Neural crest cell (in vitro differentiated cells): ENCODE measurements around the gene RORC. TPM values are rescaled to one million over a fixed set of nuclear protein-coding genes. Genes with fewer than 3 reads are reported as not detected.

Experiments
- DNase-seq: peaks from one replicate; pipeline ENCODE4 v3.0.0; 2021; ENCODE audit warnings: low read depth, mixed read lengths, low spot score
- H3K27ac Mint-ChIP-seq: one replicate; pipeline ENCODE4 v1.8.0; 2021; ENCODE audit warnings: mild to moderate bottlenecking, mixed read lengths; ENCODE audit not compliant: unreplicated experiment
- H3K27me3 Mint-ChIP-seq: 2 replicates; pipeline ENCODE4 v1.8.0; 2021; ENCODE audit warnings: low read depth, mild to moderate bottlenecking, mixed read lengths
- H3K36me3 Mint-ChIP-seq: 2 replicates; pipeline ENCODE4 v1.8.0; 2021; ENCODE audit warnings: low read depth, mild to moderate bottlenecking, mixed read lengths
- H3K4me1 Mint-ChIP-seq: 2 replicates; pipeline ENCODE4 v1.8.0; 2021; ENCODE audit warnings: mixed read lengths
- H3K4me3 Mint-ChIP-seq: one replicate; pipeline ENCODE4 v1.8.0; 2021; ENCODE audit warnings: mild to moderate bottlenecking, mixed read lengths
- H3K9me3 Mint-ChIP-seq: 2 replicates; pipeline ENCODE4 v1.8.0; 2021; ENCODE audit warnings: mixed read lengths
- total RNA-seq: library from RNA; stranded (reverse); gene quantifications from 2 replicates; pipeline ENCODE4 v1.2.1, GENCODE V29; 2021
- TF ChIP-seq, protein P1 (sequence below): fragments of 200-600 bp; sonication (generic); conservative IDR thresholded peaks from 2 replicates; pipeline ENCODE4 v1.5.0; 2021; ENCODE audit warnings: antibody characterized with exemption, mild to moderate bottlenecking

The RORC gene
- total RNA-seq, 1 donor from 2014 or later, result 0.12 TPM

DNA sequence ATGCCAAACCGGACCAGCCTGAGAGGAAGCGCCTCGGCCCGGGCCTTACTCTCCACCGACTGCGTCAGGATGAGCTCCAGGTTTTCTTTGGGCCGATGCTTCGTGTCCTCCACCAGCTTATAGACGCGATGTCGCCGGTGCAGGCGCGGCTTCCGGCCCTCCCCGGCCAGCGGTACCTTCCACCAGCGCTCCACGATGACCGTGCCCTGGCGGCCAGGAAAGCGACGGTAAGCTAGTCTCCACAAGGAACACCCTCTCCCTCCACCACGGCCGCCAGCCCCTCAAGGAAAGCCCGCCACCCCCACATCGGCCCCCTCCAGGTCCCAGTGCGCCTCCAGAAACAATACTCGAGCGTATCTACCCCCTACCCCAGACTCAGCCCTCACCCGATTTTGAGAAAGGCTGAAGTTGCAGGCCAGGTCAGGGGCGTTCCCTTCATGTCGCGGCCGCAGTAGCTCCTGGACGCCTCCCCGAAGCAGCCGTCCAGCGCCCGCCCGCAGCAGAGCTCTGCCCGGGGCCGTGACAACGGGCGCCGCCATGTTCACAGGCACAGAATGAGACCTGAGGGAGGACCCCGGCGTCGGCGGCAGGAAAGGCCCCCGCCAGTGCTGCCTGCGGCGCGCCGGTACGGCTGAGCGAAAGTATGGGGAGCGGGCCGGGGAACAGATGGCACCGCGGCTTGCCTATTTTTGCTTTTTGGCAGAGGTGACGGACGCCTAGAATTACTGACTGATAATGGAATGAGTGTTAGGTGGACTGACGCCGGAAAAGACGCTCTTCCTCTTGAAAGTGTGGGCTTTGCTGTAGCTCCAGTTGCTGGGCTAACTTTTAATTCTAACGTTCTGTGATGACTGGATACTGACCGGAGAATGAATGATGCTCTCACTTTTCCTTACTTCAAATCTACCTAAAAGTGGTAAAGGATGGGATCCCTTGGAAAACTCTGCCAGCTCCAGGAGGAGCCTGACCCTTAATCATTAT, 68.4 kb downstream of the RORC start, which contains the start of gene MRPL9:
Gene MRPL9 (minus strand): TSS at position 556 of the 981 bp plus-strand sequence. CDS start 17 bp downstream, at position 539.
- peak within 1 kb of the TSS; percentile 88 for H3K4me3 Mint-ChIP-seq
- H3K36me3 Mint-ChIP-seq, result peaks cover 12% of the 10 kb centered on the region
- no peaks in the 10 kb centered on the region for H3K27me3 Mint-ChIP-seq
- H3K4me1 Mint-ChIP-seq, result peaks cover 20% of the 10 kb centered on the region
- H3K9me3 Mint-ChIP-seq, result no peaks in the 10 kb centered on the region
- DNase-seq, result peak; percentile 77
- peak within 1 kb of the TSS; percentile 83 for H3K27ac Mint-ChIP-seq
- TF ChIP-seq, protein P1, sequence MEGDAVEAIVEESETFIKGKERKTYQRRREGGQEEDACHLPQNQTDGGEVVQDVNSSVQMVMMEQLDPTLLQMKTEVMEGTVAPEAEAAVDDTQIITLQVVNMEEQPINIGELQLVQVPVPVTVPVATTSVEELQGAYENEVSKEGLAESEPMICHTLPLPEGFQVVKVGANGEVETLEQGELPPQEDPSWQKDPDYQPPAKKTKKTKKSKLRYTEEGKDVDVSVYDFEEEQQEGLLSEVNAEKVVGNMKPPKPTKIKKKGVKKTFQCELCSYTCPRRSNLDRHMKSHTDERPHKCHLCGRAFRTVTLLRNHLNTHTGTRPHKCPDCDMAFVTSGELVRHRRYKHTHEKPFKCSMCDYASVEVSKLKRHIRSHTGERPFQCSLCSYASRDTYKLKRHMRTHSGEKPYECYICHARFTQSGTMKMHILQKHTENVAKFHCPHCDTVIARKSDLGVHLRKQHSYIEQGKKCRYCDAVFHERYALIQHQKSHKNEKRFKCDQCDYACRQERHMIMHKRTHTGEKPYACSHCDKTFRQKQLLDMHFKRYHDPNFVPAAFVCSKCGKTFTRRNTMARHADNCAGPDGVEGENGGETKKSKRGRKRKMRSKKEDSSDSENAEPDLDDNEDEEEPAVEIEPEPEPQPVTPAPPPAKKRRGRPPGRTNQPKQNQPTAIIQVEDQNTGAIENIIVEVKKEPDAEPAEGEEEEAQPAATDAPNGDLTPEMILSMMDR, result peak; percentile 29

DNA sequence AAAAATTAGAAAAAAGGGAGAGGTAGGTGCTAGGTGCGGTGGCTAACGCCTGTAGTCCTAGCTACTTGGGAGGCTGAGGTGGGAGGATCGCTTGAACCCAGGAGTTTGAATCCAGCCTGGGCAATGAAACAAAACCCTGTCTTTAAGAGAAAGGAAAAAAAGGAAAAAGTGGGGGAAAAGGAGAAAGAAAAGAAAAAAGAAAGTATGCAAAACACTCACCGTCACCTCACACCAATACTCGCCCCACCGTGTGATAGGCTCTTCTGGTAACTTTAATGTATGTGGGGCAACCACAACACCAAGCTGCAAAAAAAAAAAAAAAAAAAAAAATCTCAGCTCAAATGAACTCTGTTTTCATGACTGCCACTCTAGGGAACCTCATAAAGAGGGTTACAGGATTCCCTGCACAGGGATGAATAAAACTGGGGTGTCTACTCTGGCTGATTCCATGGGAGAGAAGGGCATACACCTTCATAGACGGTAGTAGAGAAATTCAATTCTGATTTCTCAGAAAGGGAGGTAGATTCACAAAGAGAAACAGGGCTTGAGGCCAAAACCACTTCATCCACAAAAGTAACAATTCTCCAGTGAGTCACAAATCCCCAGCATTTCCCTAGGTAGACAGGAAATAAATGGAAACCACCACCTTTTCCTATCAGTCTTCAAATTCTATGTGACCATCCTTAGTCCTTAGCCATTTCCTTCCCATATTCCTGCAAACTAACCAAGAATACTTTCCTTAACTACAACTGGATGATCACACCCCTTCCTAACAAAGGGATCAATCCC, 70.8 kb downstream of the RORC start:
- no peak overlapping the region for H3K27ac Mint-ChIP-seq
- no peaks in the 10 kb centered on the region for H3K27me3 Mint-ChIP-seq
- peak overlapping the region; percentile 87 for H3K4me3 Mint-ChIP-seq
- H3K9me3 Mint-ChIP-seq, result no peaks in the 10 kb centered on the region
- DNase-seq, result no peak
- TF ChIP-seq, protein P1, result no peak
- peaks cover 20% of the 10 kb centered on the region for H3K4me1 Mint-ChIP-seq
- H3K36me3 Mint-ChIP-seq, result peaks cover 15% of the 10 kb centered on the region

DNA sequence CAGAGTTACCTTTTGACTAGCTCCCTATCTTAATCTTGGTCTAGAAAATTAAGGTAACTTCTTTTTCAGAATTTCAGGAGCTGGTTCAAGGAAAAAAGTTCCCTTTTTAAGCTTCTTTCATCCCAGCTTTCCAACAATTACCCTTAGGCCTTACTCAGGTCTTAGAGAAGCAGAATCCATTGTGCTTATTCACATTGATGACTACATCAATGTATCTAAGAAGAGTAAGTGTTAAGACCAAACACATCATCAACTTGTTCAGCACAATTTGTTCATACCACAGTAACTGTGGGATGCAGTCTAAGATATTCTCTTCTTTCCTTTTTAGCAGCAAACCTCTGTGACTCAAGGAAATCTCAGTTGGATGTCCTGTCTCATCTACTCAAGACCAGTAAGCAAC, 72.4 kb downstream of the RORC start:
- no peak for DNase-seq
- Mint-ChIP-seq H3K4me1 (peaks cover 17% of the 10 kb centered on the region), H3K9me3 (no peaks in the 10 kb centered on the region), H3K27me3 (no peaks in the 10 kb centered on the region), H3K27ac (no peak overlapping the region), H3K36me3 (peaks cover 15% of the 10 kb centered on the region), H3K4me3 (no peak overlapping the region)
- TF ChIP-seq, protein P1, result no peak

DNA sequence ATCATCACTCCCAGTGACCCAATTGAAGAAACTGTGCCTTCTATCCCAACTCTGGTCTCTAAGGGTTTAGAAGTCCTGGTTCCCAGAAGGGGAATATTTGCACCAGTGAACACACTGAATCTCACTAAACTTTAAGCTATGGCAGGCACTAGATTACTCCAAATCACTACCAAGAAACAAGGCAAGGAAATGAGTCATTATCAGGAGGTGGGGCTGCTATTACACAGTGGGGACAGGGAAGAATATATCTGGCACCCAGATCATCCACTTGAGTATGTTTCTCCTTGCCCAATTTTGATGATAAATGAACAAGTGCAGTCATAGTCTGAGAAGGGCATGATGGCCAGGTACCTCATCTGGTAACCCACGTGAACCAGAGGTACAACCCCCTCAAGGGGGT, 75.3 kb downstream of the RORC start:
- Mint-ChIP-seq H3K4me3 (no peak overlapping the region), H3K9me3 (no peaks in the 10 kb centered on the region), H3K27ac (no peak overlapping the region), H3K4me1 (no peaks in the 10 kb centered on the region), H3K36me3 (peaks cover 12% of the 10 kb centered on the region), H3K27me3 (peaks cover 4% of the 10 kb centered on the region)
- TF ChIP-seq, protein P1, result no peak
- no peak for DNase-seq

Other genes with a start within 250 kb of the RORC start
- 48.3 and 53.6 TPM in 2 replicates for gene SNX27, start 219.8 kb downstream of the RORC start, total RNA-seq
- 21.7 and 22.0 TPM in 2 replicates for gene CELF3, start 115.0 kb downstream of the RORC start, total RNA-seq
- gene RIIAD1, start 110.3 kb downstream of the RORC start, total RNA-seq, result 0.14 TPM in 1 of 2 replicates, not detected in the other
- 121 and 129 TPM in 2 replicates for gene MRPL9, start 68.3 kb downstream of the RORC start, total RNA-seq
- 19.9 and 21.9 TPM in 2 replicates for gene TDRKH, start 41.3 kb downstream of the RORC start, total RNA-seq
- not detected in 2 replicates for gene LINGO4, start 26.4 kb downstream of the RORC start, total RNA-seq
- 0.39 and 0.40 TPM in 2 replicates for gene C2CD4D, start 8.0 kb upstream of the RORC start, total RNA-seq
- not detected in 2 replicates for gene THEM5, start 21.9 kb upstream of the RORC start, total RNA-seq
- gene THEM4, start 77.7 kb upstream of the RORC start, total RNA-seq, result 21.6 and 23.8 TPM in 2 replicates
- 44.8 and 65.6 TPM in 2 replicates for gene S100A10, start 162.1 kb upstream of the RORC start, total RNA-seq
- gene S100A11, start 205.2 kb upstream of the RORC start, total RNA-seq, result 41.6 and 44.7 TPM in 2 replicates